Measurements from ENCODE around the gene GCM1. TPM values are rescaled to one million over a fixed set of nuclear protein-coding genes. Genes with fewer than 3 reads are reported as not detected.

Gene GCM1
- polyA plus RNA-seq, 1 experiment: not detected

DNA sequence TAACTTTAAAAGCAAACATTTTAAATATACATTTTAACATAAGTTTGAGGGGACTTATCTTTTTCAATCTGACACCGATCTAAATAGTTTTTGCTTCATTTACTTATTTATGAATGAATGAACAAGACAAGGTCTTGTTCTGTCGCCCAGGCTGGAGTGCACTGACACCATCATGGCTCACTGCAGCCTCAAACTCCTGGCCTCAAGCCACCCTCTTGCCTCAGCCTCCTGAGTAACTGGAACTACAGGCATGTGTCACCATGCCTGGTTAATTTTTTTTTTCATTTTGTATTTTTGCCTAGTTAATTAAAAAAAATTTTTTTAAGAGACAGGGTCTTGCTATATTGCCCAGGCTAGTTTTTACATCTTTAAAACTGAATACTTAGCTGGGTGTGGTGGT lies 58.1 kb downstream of the GCM1 start:
- DNase-seq (ENCODE audit: low read depth): no peak
- Histone ChIP-seq H3K27me3 (ENCODE audit: control insufficient read depth, insufficient read depth, low read length) (no peaks in the 10 kb centered on the region), H3K4me3 (ENCODE audit: low read depth, low read length) (no peak overlapping the region), H3K36me3 (ENCODE audit: control insufficient read depth, insufficient read depth, low read length) (peaks cover 14% of the 10 kb centered on the region)
- CTCF ChIA-PET: interaction anchor here (1.3 kb wide), 1 partner anchor 10 kb away, joined by 4 read pairs; no protein-coding TSS in a partner anchor
- POLR2A ChIA-PET: no interaction called here
- TF ChIP-seq, protein P1, sequence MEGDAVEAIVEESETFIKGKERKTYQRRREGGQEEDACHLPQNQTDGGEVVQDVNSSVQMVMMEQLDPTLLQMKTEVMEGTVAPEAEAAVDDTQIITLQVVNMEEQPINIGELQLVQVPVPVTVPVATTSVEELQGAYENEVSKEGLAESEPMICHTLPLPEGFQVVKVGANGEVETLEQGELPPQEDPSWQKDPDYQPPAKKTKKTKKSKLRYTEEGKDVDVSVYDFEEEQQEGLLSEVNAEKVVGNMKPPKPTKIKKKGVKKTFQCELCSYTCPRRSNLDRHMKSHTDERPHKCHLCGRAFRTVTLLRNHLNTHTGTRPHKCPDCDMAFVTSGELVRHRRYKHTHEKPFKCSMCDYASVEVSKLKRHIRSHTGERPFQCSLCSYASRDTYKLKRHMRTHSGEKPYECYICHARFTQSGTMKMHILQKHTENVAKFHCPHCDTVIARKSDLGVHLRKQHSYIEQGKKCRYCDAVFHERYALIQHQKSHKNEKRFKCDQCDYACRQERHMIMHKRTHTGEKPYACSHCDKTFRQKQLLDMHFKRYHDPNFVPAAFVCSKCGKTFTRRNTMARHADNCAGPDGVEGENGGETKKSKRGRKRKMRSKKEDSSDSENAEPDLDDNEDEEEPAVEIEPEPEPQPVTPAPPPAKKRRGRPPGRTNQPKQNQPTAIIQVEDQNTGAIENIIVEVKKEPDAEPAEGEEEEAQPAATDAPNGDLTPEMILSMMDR (IDR thresholded peaks at IDR 0.05; ENCODE audit: insufficient read depth, low read depth, low read length): no peak

DNA sequence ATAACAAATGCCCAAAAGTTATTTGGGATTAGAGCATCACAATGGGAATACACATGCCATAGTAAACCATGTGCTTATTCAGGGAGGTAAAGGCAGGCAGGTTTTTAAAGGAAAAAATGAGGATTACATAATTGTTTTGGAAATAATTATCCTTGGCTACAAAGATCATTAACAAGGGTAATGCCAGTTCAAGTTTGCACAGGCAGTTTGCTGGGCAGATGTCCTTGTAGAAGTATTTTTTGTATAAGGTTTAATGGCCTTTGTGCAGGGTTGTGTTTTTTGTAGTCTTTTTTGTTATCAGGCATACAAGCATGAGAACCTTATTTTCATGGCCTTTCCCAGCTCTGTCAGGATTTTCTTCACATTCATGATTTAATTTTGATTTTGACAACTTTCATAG lies 58.7 kb downstream of the GCM1 start:
- DNase-seq (ENCODE audit: low read depth): no peak
- ChIA-PET CTCF (no interaction called here), POLR2A (no interaction called here)
- Histone ChIP-seq H3K4me3 (ENCODE audit: low read depth, low read length) (no peak overlapping the region), H3K27me3 (ENCODE audit: control insufficient read depth, insufficient read depth, low read length) (no peaks in the 10 kb centered on the region), H3K36me3 (ENCODE audit: control insufficient read depth, insufficient read depth, low read length) (peaks cover 12% of the 10 kb centered on the region)
- TF ChIP-seq, protein P1 (IDR thresholded peaks at IDR 0.05; ENCODE audit: insufficient read depth, low read depth, low read length): no peak

DNA sequence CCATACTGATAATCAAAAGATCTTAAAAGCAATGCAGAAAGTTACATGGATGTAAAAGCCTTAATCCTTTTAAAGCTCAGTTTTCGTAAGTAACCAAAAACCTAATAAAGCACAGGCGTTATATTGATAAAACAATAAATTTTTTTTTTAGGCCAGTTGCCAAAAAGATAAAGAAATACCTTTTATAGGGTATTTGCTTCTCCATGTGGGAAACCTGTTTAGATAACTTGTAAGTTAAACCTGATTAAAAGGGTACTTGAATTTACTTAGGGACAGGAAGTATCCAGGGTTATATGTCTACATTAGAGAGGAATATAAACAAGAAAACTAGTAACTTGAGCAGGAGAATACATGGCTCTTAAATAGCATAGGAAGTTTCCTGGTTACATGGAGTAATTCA lies 62.3 kb downstream of the GCM1 start:
- Histone ChIP-seq H3K27me3 (ENCODE audit: control insufficient read depth, insufficient read depth, low read length) (no peaks in the 10 kb centered on the region), H3K4me3 (ENCODE audit: low read depth, low read length) (no peak overlapping the region), H3K36me3 (ENCODE audit: control insufficient read depth, insufficient read depth, low read length) (peaks cover 11% of the 10 kb centered on the region)
- ChIA-PET CTCF (interaction anchor here (0.7 to 0.8 kb wide), 2 partner anchors 10 to 86 kb away, joined by 3 read pairs; no protein-coding TSS in a partner anchor), POLR2A (no interaction called here)
- TF ChIP-seq, protein P1 (IDR thresholded peaks at IDR 0.05; ENCODE audit: insufficient read depth, low read depth, low read length): no peak
- DNase-seq (ENCODE audit: low read depth): no peak

DNA sequence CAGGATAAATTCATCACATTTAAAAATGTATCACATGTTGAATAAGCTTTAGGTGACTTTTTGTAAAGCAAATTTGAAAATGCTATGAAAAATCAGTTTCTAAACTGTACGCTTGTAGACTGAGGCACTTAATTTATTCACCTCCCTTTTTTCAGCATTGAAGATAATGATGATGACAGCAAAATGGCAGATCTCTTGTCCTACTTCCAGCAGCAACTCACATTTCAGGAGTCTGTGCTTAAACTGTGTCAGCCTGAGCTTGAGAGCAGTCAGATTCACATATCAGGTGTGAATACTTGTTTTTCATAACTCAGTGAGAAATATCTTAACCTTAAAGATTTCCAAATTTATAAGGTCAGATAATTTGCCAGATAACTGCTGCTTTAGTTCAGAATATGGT lies 67.8 kb downstream of the GCM1 start:
- DNase-seq (ENCODE audit: low read depth): no peak
- Histone ChIP-seq H3K36me3 (ENCODE audit: control insufficient read depth, insufficient read depth, low read length) (peaks cover 4% of the 10 kb centered on the region), H3K4me3 (ENCODE audit: low read depth, low read length) (no peak overlapping the region), H3K27me3 (ENCODE audit: control insufficient read depth, insufficient read depth, low read length) (no peaks in the 10 kb centered on the region)
- CTCF ChIA-PET: interaction anchor here (1.4 kb wide), 1 partner anchor 9 kb away, joined by 3 read pairs; no protein-coding TSS in a partner anchor
- POLR2A ChIA-PET: interaction anchor here (0.6 kb wide), 2 partner anchors 185 to 553 kb away, joined by 4 read pairs; no protein-coding TSS in a partner anchor
- TF ChIP-seq, protein P1 (IDR thresholded peaks at IDR 0.05; ENCODE audit: insufficient read depth, low read depth, low read length): no peak

Small RNA genes lying within 50 kb of the gene (small RNA-seq; reads per million reads assigned to genes)
- not detected for gene RN7SL244P (ENCODE audit: insufficient read length, low read depth, low replicate concordance)
- gene RNU6-464P (ENCODE audit: insufficient read length, low read depth, low replicate concordance): not detected

Other genes with a start within 250 kb of the GCM1 start
- not detected in 2 replicates for gene GSTA3, start 239.1 kb downstream of the GCM1 start, polyA plus RNA-seq (2011; rRNA removed)
- gene GSTA4, start 153.6 kb downstream of the GCM1 start, polyA plus RNA-seq (2011; rRNA removed): 20.9 and 35.1 TPM in 2 replicates
- gene CILK1, start 87.0 kb downstream of the GCM1 start, polyA plus RNA-seq (2011; rRNA removed): 12.9 and 15.2 TPM in 2 replicates
- 78.9 and 83.5 TPM in 2 replicates for gene FBXO9, start 83.4 kb downstream of the GCM1 start, polyA plus RNA-seq (2011; rRNA removed)
- 88.5 and 111 TPM in 2 replicates for gene ELOVL5, start 200.1 kb upstream of the GCM1 start, polyA plus RNA-seq (2011; rRNA removed)